Limb (tissue), 2 donors: ENCODE measurements around the gene ADAM8.

ENCODE experiments used
- DNase-seq, 2 donors: peaks; one replicate each; pipeline ENCODE4 v3.0.0-alpha.2; 2016; ENCODE audit errors: extremely low spot score in 2 of 2

ADAM8 gene

GRCh38 chr10:133281628-133282372 lies 5.1 kb upstream of the ADAM8 start:
- DNase-seq, result no peak

- DNase-seq, result no peak
Measured at GRCh38 chr10:133281084-133281483, 4.4 kb upstream of the ADAM8 start.

- DNase-seq, result no peak
Measured at GRCh38 chr10:133280391-133281059, 3.9 kb upstream of the ADAM8 start.

GRCh38 chr10:133279326-133280226 lies 2.9 kb upstream of the ADAM8 start:
- DNase-seq, result no peak

- DNase-seq, result no peak
Measured at GRCh38 chr10:133278577-133279265, 2.1 kb upstream of the ADAM8 start.

GRCh38 chr10:133277993-133278576 lies 1.4 kb upstream of the ADAM8 start:
- no peak for DNase-seq

- DNase-seq, result no peak
Measured at GRCh38 chr10:133277277-133277992, 767 bp upstream of the ADAM8 start.

GRCh38 chr10:133276100-133276434 lies 601 bp downstream of the ADAM8 start:
- DNase-seq, result no peak

GRCh38 chr10:133275684-133276092 lies 980 bp downstream of the ADAM8 start:
- DNase-seq, result no peak

- no peak for DNase-seq
Measured at GRCh38 chr10:133274751-133275683, 1.7 kb downstream of the ADAM8 start.

- no peak for DNase-seq
Measured at GRCh38 chr10:133273534-133274143, 3.0 kb downstream of the ADAM8 start.

GRCh38 chr10:133272964-133273420 lies 3.7 kb downstream of the ADAM8 start:
- DNase-seq, result no peak

GRCh38 chr10:133272301-133272963 lies 4.2 kb downstream of the ADAM8 start:
- no peak for DNase-seq

GRCh38 chr10:133271521-133272300 lies 5.0 kb downstream of the ADAM8 start:
- no peak for DNase-seq

GRCh38 chr10:133270773-133271297 lies 5.8 kb downstream of the ADAM8 start:
- no peak for DNase-seq

GRCh38 chr10:133270204-133270603 lies 6.5 kb downstream of the ADAM8 start:
- DNase-seq, result no peak

GRCh38 chr10:133269367-133269766 lies 7.3 kb downstream of the ADAM8 start:
- DNase-seq, result no peak
